ENCODE measurements around the gene SRP72.

SRP72 gene

DNA sequence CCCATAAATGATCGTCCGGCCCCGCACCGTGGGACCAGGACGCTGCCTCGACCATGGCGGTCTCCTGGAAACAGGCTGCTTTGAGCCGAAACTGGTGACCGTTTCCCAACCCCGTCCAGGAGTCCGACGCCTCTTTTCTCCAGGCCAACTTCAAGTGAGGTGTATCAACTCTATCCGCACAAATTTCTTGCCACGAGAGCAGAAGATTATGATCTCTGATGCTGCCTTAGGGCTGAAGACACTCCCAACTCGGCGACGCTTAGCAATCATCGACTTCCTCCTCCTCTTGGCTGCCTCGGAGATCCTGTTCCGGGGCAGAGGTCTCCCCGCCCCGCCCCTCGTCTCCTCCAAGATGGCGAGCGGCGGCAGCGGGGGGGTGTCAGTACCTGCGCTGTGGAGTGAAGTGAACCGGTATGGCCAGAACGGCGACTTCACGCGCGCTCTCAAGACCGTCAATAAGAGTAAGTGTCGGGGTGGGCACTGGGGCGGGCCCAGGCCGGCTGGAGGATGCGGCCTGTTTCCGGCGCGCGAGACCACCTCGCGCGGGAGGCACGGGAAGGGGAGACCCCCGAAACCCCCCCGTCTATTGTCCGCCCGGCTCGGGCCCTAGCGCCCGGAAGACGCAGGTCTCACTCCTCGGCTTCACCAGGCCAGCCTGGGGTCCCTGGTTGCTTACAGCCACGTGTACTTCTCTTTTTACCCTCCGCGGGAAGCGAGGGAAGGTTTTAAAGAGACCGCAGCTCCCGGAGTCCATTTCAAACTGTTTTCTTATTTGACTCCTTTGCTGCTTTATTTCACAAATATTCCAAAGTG lies at the start of gene SRP72:
Gene SRP72, plus strand, starts transcription at position 334 of the 813 bp plus-strand sequence. Its CDS starts 19 bp downstream, at position 353.
- DNase-seq (ENCODE audit: low read depth): peak; percentile 87
- H3K4me3 ChIP-seq (replicated peaks; ENCODE audit: low read depth, low read length): peak within 1 kb of the TSS; percentile 99
- TF ChIP-seq, protein P1, sequence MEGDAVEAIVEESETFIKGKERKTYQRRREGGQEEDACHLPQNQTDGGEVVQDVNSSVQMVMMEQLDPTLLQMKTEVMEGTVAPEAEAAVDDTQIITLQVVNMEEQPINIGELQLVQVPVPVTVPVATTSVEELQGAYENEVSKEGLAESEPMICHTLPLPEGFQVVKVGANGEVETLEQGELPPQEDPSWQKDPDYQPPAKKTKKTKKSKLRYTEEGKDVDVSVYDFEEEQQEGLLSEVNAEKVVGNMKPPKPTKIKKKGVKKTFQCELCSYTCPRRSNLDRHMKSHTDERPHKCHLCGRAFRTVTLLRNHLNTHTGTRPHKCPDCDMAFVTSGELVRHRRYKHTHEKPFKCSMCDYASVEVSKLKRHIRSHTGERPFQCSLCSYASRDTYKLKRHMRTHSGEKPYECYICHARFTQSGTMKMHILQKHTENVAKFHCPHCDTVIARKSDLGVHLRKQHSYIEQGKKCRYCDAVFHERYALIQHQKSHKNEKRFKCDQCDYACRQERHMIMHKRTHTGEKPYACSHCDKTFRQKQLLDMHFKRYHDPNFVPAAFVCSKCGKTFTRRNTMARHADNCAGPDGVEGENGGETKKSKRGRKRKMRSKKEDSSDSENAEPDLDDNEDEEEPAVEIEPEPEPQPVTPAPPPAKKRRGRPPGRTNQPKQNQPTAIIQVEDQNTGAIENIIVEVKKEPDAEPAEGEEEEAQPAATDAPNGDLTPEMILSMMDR (IDR thresholded peaks at IDR 0.05; ENCODE audit: low read length, missing control alignments): no peak

DNA sequence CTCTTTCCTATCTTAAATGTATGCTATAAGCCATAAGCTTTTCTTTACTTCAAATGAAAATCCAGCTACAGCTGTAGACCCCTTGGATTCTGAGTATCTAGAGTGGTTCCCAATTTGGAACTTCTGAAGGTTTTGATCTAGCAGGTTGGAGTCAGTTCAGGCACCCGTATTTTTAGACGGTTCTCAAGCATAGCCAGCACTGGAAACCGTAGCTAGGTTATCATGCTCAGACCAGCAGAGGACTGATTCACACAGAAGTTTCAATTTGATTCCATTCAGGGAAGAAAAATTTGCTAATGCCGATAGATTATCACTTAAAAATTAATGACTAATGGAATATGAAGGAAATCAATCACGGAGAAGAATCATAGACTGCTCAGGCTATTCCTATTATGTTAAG lies 43.2 kb upstream of the SRP72 start:
- TF ChIP-seq, protein P1 (IDR thresholded peaks at IDR 0.05; ENCODE audit: low read length, missing control alignments): no peak
- DNase-seq (ENCODE audit: low read depth): no peak
- no peak overlapping the region for H3K4me3 ChIP-seq (replicated peaks; ENCODE audit: low read depth, low read length)

DNA sequence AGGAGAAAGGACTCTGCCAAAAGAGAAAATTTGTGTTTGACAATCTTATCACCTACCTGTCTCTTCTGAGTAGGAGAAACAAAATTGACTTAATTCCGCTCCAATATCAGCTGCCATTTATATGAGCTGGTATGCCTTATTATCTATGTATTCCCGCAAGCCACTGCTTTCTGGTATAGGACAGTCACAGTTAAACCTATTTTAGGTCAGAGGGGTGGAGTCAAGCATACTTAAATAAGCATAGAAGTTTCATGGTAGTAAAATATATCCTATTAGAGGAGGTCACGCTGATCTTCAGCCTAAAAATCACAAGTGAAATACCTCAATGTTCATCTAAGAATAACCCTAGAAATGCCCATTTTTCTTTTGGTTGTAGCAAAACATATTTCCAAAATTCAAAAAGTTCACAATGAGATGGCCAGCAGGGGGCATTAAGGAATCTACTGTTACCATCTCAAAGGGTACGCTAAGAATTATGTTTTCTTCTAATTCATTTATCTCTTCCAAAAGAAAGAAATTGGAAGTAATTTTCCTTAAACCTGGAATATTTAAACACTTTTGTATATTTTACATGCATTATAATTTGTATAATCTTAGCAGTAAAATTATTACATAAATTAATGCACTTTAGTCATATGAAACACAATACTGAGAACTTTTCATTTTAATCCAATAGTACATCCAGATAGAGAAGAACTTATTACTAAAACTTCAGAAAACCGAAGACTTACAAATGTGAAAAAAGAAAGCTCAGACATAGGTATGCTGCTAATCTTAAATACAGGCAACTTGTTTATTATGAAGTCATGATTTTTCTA lies 42.5 kb upstream of the SRP72 start:
- H3K4me3 ChIP-seq (replicated peaks; ENCODE audit: low read depth, low read length): no peak overlapping the region
- peak; percentile 67 for DNase-seq (ENCODE audit: low read depth)
- TF ChIP-seq, protein P1 (IDR thresholded peaks at IDR 0.05; ENCODE audit: low read length, missing control alignments): peak; percentile 67

DNA sequence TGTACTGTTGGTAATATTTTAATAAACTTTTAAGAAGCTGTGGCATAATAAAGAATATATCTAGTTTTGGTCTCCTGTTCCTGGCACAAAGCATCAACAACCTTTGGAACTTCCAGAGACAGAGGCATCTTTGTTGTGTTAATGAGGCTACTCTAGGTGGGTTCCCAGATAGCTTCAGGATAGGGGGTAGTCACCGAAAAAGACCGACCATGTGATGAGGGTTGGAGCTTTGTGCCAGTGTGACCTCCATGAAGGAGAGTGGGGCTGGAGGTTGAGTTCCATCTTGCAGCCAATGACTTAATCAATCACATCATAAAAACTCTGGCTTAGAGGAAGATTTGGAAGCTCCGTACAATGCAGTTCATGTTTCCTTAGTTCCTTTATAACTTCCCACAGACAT lies 41.9 kb upstream of the SRP72 start:
- DNase-seq (ENCODE audit: low read depth): no peak
- TF ChIP-seq, protein P1 (IDR thresholded peaks at IDR 0.05; ENCODE audit: low read length, missing control alignments): no peak
- H3K4me3 ChIP-seq (replicated peaks; ENCODE audit: low read depth, low read length): no peak overlapping the region

GRCh38 chr4:56426273-56426672 lies 41.1 kb upstream of the SRP72 start:
- no peak for DNase-seq (ENCODE audit: low read depth)
- H3K4me3 ChIP-seq (replicated peaks; ENCODE audit: low read depth, low read length): no peak overlapping the region
- TF ChIP-seq, protein P1 (IDR thresholded peaks at IDR 0.05; ENCODE audit: low read length, missing control alignments): no peak

DNA sequence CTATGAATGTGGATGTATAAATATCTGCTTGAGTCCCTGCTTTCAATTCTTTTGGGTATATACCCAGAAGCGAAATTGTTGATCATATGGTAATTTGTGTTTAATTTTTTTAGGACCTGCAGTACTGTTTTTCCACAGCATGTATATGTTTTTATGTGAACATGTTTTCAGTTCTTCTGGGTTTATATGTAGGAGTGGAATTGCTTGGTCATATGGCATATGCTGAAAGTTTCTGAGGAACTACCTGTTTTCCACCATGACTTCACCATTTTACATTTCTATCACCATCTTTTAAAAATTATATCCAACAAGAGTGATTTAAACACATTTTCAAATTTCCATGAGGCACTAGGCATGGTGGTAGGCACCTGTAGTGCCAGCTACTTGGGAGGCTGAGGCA lies 40.2 kb upstream of the SRP72 start:
- TF ChIP-seq, protein P1 (IDR thresholded peaks at IDR 0.05; ENCODE audit: low read length, missing control alignments): no peak

More for the DNA sequence above, 40.2 kb upstream of the SRP72 start:
- no peak overlapping the region for H3K4me3 ChIP-seq (replicated peaks; ENCODE audit: low read depth, low read length)
- DNase-seq (ENCODE audit: low read depth): no peak
